IMR-90 (cell line): ENCODE results near the gene BMPER. TPM values are rescaled to one million over a fixed set of nuclear protein-coding genes. Genes with fewer than 3 reads are reported as not detected.

Experiments
- ATAC-seq: fragments of 200-7000 bp; cut with Tn5 transposase; 2 replicates; pipeline ENCODE4 v1.9.1; 2020; ENCODE audit warnings: low read depth, mild to moderate bottlenecking, moderate library complexity
- BruUV-seq: library from RNA; stranded (reverse); fragments of 400-500 nt; replicated peaks from 2 replicates; lab custom pipeline; 2021; lab: Mats Ljungman, UMichigan
- CTCF ChIA-PET: fragments of 300-600 bp; formaldehyde crosslinking; extraction: SDS; loops from one replicate; lab custom pipeline; 2021; ENCODE audit warnings: antibody characterized with exemption; lab: Yijun Ruan, JAX
- POLR2A ChIA-PET: fragments of 300-600 bp; sonication (Branson Sonifier 250); formaldehyde crosslinking; loops from one replicate; lab custom pipeline; 2022; ENCODE audit warnings: antibody characterized with exemption; ENCODE audit not compliant: unreplicated experiment; lab: Charles Lee
- DNase-seq: peaks from one replicate; pipeline ENCODE4 v3.0.0; 2013
- H2AFZ ChIP-seq: replicated peaks from 2 replicates; pipeline ENCODE3; 2013; ENCODE audit warnings: low read length, mild to moderate bottlenecking; ENCODE audit not compliant: poor library complexity
- H2AK5ac ChIP-seq: 2 replicates; pipeline ENCODE4 v1.6.1; 2013; ENCODE audit warnings: low read depth, low read length, inconsistent platforms
- H2AK9ac ChIP-seq: replicated peaks from 2 replicates; pipeline ENCODE3; 2013; ENCODE audit warnings: mild to moderate bottlenecking, low read depth, low read length, moderate library complexity; ENCODE audit not compliant: poor library complexity
- H2BK120ac ChIP-seq: 2 replicates; pipeline ENCODE4 v1.6.1; 2013; ENCODE audit warnings: low read depth, low read length, inconsistent platforms
- H2BK15ac ChIP-seq: 3 replicates; pipeline ENCODE4 v1.6.1; 2013; ENCODE audit warnings: low read depth, low read length, inconsistent platforms
- H2BK20ac ChIP-seq: 2 replicates; pipeline ENCODE4 v1.6.1; 2013; ENCODE audit warnings: low read depth, mild to moderate bottlenecking, inconsistent platforms, low read length, moderate library complexity
- H2BK5ac ChIP-seq: 2 replicates; pipeline ENCODE4 v1.6.1; 2013; ENCODE audit warnings: mild to moderate bottlenecking, low read depth, low read length, inconsistent platforms; ENCODE audit not compliant: poor library complexity, severe bottlenecking
- H3K14ac ChIP-seq: replicated peaks from 2 replicates; pipeline ENCODE4 v1.6.1; 2013; ENCODE audit warnings: low read depth, low read length, inconsistent platforms
- H3K18ac ChIP-seq: 2 replicates; pipeline ENCODE4 v1.6.1; 2013; ENCODE audit warnings: low read depth, low read length, control low read depth
- H3K23ac ChIP-seq: 2 replicates; pipeline ENCODE4 v1.6.1; 2013; ENCODE audit warnings: low read depth, low read length, inconsistent platforms
- H3K27ac ChIP-seq: 2 replicates; pipeline ENCODE4 v1.5.1; 2013; ENCODE audit warnings: mild to moderate bottlenecking, control low read depth, low read length; ENCODE audit not compliant: insufficient read depth
- H3K27me3 ChIP-seq: 2 replicates; pipeline ENCODE4 v1.6.1; 2013; ENCODE audit warnings: low read length; ENCODE audit not compliant: control insufficient read depth, insufficient read depth
- H3K36me3 ChIP-seq: 2 replicates; pipeline ENCODE4 v1.6.1; 2013; ENCODE audit warnings: low read length, mixed read lengths; ENCODE audit not compliant: control insufficient read depth, insufficient read depth
- H3K4ac ChIP-seq: 2 replicates; pipeline ENCODE4 v1.6.1; 2013; ENCODE audit warnings: low read depth, low read length, inconsistent platforms
- H3K4me1 ChIP-seq: 2 replicates; pipeline ENCODE4 v1.6.1; 2013; ENCODE audit warnings: low read length, mixed read lengths; ENCODE audit not compliant: control insufficient read depth, insufficient read depth
- H3K4me2 ChIP-seq: 2 replicates; pipeline ENCODE4 v1.6.1; 2013; ENCODE audit warnings: low read depth, mild to moderate bottlenecking, control low read depth, low read length, moderate library complexity
- H3K4me3 ChIP-seq: 2 replicates; pipeline ENCODE4 v1.5.1; 2013; ENCODE audit warnings: low read depth, mild to moderate bottlenecking, control low read depth, low read length, moderate library complexity; ENCODE audit not compliant: insufficient read depth
- H3K56ac ChIP-seq: 2 replicates; pipeline ENCODE4 v1.6.1; 2013; ENCODE audit warnings: low read length, inconsistent platforms; ENCODE audit not compliant: insufficient read depth; ENCODE audit errors: extremely low read depth
- H3K79me1 ChIP-seq, 2 experiments: 2 replicates each; pipeline ENCODE4 v1.6.1; 2013; ENCODE audit warnings: low read length in 2 of 2, inconsistent platforms in 1 of 2, low read depth in 1 of 2
- H3K9ac ChIP-seq: 2 replicates; pipeline ENCODE4 v1.6.1; 2013; ENCODE audit warnings: low read depth, low read length, control low read depth
- H3K9me1 ChIP-seq: 2 replicates; pipeline ENCODE4 v1.6.1; 2013; ENCODE audit warnings: low read length, inconsistent platforms; ENCODE audit not compliant: insufficient read depth
- H3K9me3 ChIP-seq: 2 replicates; pipeline ENCODE4 v1.6.1; 2013; ENCODE audit warnings: low read length; ENCODE audit not compliant: control insufficient read depth, insufficient read depth
- H4K20me1 ChIP-seq: 2 replicates; pipeline ENCODE4 v1.6.1; 2013; ENCODE audit warnings: low read length, inconsistent platforms; ENCODE audit not compliant: insufficient read depth
- H4K5ac ChIP-seq: 2 replicates; pipeline ENCODE4 v1.6.1; 2013; ENCODE audit warnings: mild to moderate bottlenecking, low read depth, low read length, control low read depth
- H4K8ac ChIP-seq, 2 experiments: 2 replicates each; pipeline ENCODE4 v1.6.1; 2013; ENCODE audit warnings: low read depth in 2 of 2, low read length in 2 of 2, control low read depth in 1 of 2, inconsistent platforms in 1 of 2
- H4K91ac ChIP-seq: 2 replicates; pipeline ENCODE4 v1.6.1; 2013; ENCODE audit warnings: low read depth, low read length, inconsistent platforms; ENCODE audit not compliant: insufficient read depth
- BHLHE40 ChIP-seq: fragments of 150-350 bp; IDR thresholded peaks from 2 replicates; pipeline ENCODE4 v1.6.1; 2016; ENCODE audit warnings: mild to moderate bottlenecking, low read depth, low read length
- CEBPB ChIP-seq: IDR thresholded peaks from 2 replicates; pipeline ENCODE4 v1.6.1; 2012; ENCODE audit warnings: low read depth, low read length, improper control_type of control experiment
- CHD1 ChIP-seq: IDR thresholded peaks from 2 replicates; pipeline ENCODE4 v1.6.1; 2012; ENCODE audit warnings: low read depth, low read length, improper control_type of control experiment
- FOS ChIP-seq: fragments of 150-350 bp; IDR thresholded peaks from 2 replicates; pipeline ENCODE4 v1.6.1; 2016; ENCODE audit warnings: low read depth, low read length
- MAZ ChIP-seq: IDR thresholded peaks from 2 replicates; pipeline ENCODE4 v1.6.1; 2012; ENCODE audit warnings: low read depth, mild to moderate bottlenecking, low read length, improper control_type of control experiment, moderate library complexity, borderline replicate concordance
- MXI1 ChIP-seq: IDR thresholded peaks from 2 replicates; pipeline ENCODE4 v1.6.1; 2012; ENCODE audit warnings: low read depth, mild to moderate bottlenecking, low read length, moderate library complexity, borderline replicate concordance
- NFE2L2 ChIP-seq: fragments of 150-350 bp; IDR thresholded peaks from 2 replicates; pipeline ENCODE4 v1.6.1; 2016; ENCODE audit warnings: low read depth, mild to moderate bottlenecking, low read length
- POLR2A ChIP-seq: IDR thresholded peaks from 2 replicates; pipeline ENCODE4 v1.6.1; 2012; ENCODE audit warnings: mild to moderate bottlenecking, low read depth, low read length
- SMC3 ChIP-seq: fragments of 150-350 bp; IDR thresholded peaks from 2 replicates; pipeline ENCODE4 v1.6.1; 2016; ENCODE audit warnings: low read depth, mild to moderate bottlenecking, antibody characterized with exemption, low read length, moderate library complexity
- WGBS, 2 experiments: methylation state at CpG; one replicate each; pipeline versions ENCODE4 v1.1.5 to v1.1.7; 2013; ENCODE audit warnings: missing lambda C conversion rate in 2 of 2; ENCODE audit not compliant: insufficient read length in 1 of 2; ENCODE audit errors: extremely low coverage in 2 of 2; 5-methylcytosine and 5-hydroxymethylcytosine counted together
- dilution Hi-C: fragments of 300-500 bp; cut with HindIII; formaldehyde crosslinking; loops from one replicate; pipeline ENCODE4 v1.14.3; 2018; ENCODE audit warnings: low sequenced_read_pairs; ENCODE audit not compliant: unreplicated experiment
- in situ Hi-C: fragments of 300-500 bp; cut with MboI; formaldehyde crosslinking; loops from 3 replicates; pipeline ENCODE4 v1.14.3; 2019; ENCODE audit warnings: low sequenced_read_pairs, inconsistent platforms, mixed read lengths
- intact Hi-C: fragments of 100-400 bp; cut with micrococcal nuclease; formaldehyde crosslinking; loops from 2 replicates; pipeline ENCODE4 v1.10.0; 2022
- polyA plus RNA-seq, 3 experiments: library from polyadenylated mRNA; depleted of rRNA; stranded (reverse); fragments of >200 nt; gene quantifications; 2 replicates each; pipeline ENCODE4 v1.2.3, GENCODE V29; 2012; ENCODE audit warnings: low replicate concordance in 1 of 3
- total RNA-seq: library from RNA; depleted of rRNA; stranded (reverse); fragments of >200 nt; gene quantifications from 2 replicates; pipeline ENCODE4 v1.2.3, GENCODE V29; 2012
- TF ChIP-seq, protein P1 (sequence below): fragments of 150-350 bp; IDR thresholded peaks from 2 replicates; pipeline ENCODE4 v1.6.1; 2016; ENCODE audit warnings: low read depth, mild to moderate bottlenecking, low read length, moderate library complexity, borderline replicate concordance

BMPER gene
- total and polyA plus RNA-seq, 2 of the 4 experiments (the other 2 are of a cell fraction): 6.2 to 7.9 TPM

- no peak overlapping the region for H3K9ac ChIP-seq
Observed at GRCh38 chr7:34107276-34107675, 201.9 kb downstream of the BMPER start.

More at GRCh38 chr7:34107276-34107675, 201.9 kb downstream of the BMPER start:
- no peak overlapping the region for H4K91ac ChIP-seq
- no peak overlapping the region for H2AFZ ChIP-seq
- no peaks in the 10 kb centered on the region for H4K20me1 ChIP-seq
- no peak overlapping the region for H2BK5ac ChIP-seq
- H3K9me3 ChIP-seq: no peaks in the 10 kb centered on the region
- H2BK15ac ChIP-seq: no peak overlapping the region; the same call in 2 of the 3 replicates
- H3K14ac ChIP-seq: no peak overlapping the region
- no peak overlapping the region for H2AK5ac ChIP-seq
- dilution Hi-C loops: no loop called here
- no peaks in the 10 kb centered on the region for H3K79me1 ChIP-seq
- in situ Hi-C loops: no loop called here
- no peak overlapping the region for H3K4me3 ChIP-seq
- H3K56ac ChIP-seq: no peak overlapping the region
- no peak overlapping the region for H3K23ac ChIP-seq
- ChIA-PET POLR2A (no interaction called here), CTCF (no interaction called here)
- H3K4me1 ChIP-seq: peaks cover 3% of the 10 kb centered on the region
- H4K5ac ChIP-seq: no peak overlapping the region
- ATAC-seq: peak; percentile 32; the same call in 1 of the 2 replicates
- no peak overlapping the region for H2AK9ac ChIP-seq
- no peaks in the 10 kb centered on the region for H3K27me3 ChIP-seq
- BruUV-seq: no TSS peak
- intact Hi-C loops: no loop called here
- TF ChIP-seq NFE2L2 (no peak), MAZ (no peak), FOS (no peak), MXI1 (no peak), CEBPB (no peak), CHD1 (no peak), POLR2A (no peak), BHLHE40 (no peak), SMC3 (no peak)
- TF ChIP-seq, protein P1, sequence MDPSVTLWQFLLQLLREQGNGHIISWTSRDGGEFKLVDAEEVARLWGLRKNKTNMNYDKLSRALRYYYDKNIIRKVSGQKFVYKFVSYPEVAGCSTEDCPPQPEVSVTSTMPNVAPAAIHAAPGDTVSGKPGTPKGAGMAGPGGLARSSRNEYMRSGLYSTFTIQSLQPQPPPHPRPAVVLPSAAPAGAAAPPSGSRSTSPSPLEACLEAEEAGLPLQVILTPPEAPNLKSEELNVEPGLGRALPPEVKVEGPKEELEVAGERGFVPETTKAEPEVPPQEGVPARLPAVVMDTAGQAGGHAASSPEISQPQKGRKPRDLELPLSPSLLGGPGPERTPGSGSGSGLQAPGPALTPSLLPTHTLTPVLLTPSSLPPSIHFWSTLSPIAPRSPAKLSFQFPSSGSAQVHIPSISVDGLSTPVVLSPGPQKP: no peak
- no peak overlapping the region for H3K27ac ChIP-seq
- no peak overlapping the region for H3K4ac ChIP-seq
- no CpG with 5 or more reads among the region's 5 CpGs for WGBS, 2 experiments
- no peak overlapping the region for H2BK20ac ChIP-seq
- no peaks in the 10 kb centered on the region for H3K9me1 ChIP-seq
- H3K36me3 ChIP-seq: no peaks in the 10 kb centered on the region
- no peak overlapping the region for H3K18ac ChIP-seq
- H3K4me2 ChIP-seq: no peak overlapping the region
- no peak overlapping the region for H4K8ac ChIP-seq
- H2BK120ac ChIP-seq: no peak overlapping the region
- peak; percentile 63 for DNase-seq
